Measurements from ENCODE around the gene EBLN2. TPM values are rescaled to one million over a fixed set of nuclear protein-coding genes. Genes with fewer than 3 reads are reported as not detected.

Gene EBLN2
- total RNA-seq, 1 experiment from 2014 or later, result 6.9 TPM

GRCh38 chr3:73086071-73086494 is 24.6 kb downstream of the EBLN2 start:
- Histone ChIP-seq H3K27me3 (replicated peaks; ENCODE audit: control insufficient read depth, insufficient read depth, low read length) (no peaks in the 10 kb centered on the region), H3K4me1 (no peaks in the 10 kb centered on the region), H3K9me3 (no peaks in the 10 kb centered on the region), H3K4me3 (ENCODE audit: low read depth, low read length) (no peak overlapping the region), H3K36me3 (ENCODE audit: control insufficient read depth, insufficient read depth, low read length) (no peaks in the 10 kb centered on the region)
- Mint-ChIP-seq H3K9me3 (ENCODE audit: unreplicated experiment) (no peaks in the 10 kb centered on the region), H3K4me1 (ENCODE audit: low read depth, unreplicated experiment) (no peaks in the 10 kb centered on the region), H3K27me3 (ENCODE audit: insufficient read depth, unreplicated experiment) (no peaks in the 10 kb centered on the region), H3K4me3 (ENCODE audit: unreplicated experiment) (no peak overlapping the region), H3K27ac (ENCODE audit: unreplicated experiment) (no peak overlapping the region), H3K36me3 (ENCODE audit: insufficient read depth, unreplicated experiment) (no peaks in the 10 kb centered on the region)
- BruUV-seq (replicated peaks), result no TSS peak
- TF ChIP-seq, protein P1, sequence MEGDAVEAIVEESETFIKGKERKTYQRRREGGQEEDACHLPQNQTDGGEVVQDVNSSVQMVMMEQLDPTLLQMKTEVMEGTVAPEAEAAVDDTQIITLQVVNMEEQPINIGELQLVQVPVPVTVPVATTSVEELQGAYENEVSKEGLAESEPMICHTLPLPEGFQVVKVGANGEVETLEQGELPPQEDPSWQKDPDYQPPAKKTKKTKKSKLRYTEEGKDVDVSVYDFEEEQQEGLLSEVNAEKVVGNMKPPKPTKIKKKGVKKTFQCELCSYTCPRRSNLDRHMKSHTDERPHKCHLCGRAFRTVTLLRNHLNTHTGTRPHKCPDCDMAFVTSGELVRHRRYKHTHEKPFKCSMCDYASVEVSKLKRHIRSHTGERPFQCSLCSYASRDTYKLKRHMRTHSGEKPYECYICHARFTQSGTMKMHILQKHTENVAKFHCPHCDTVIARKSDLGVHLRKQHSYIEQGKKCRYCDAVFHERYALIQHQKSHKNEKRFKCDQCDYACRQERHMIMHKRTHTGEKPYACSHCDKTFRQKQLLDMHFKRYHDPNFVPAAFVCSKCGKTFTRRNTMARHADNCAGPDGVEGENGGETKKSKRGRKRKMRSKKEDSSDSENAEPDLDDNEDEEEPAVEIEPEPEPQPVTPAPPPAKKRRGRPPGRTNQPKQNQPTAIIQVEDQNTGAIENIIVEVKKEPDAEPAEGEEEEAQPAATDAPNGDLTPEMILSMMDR (IDR thresholded peaks at IDR 0.05; ENCODE audit: insufficient read depth in 1 of 2, low read depth in 1 of 2, low read length in 1 of 2, severe bottlenecking in 1 of 2, unreplicated experiment in 1 of 2), result peak; percentile 79 to 85
- peak in 1 of 2 experiments; percentile 59 for DNase-seq
- CTCF ChIA-PET, result interaction anchor here (0.7 to 1.2 kb wide), 2 partner anchors 235 to 264 kb away, joined by 3 read pairs; no protein-coding TSS in a partner anchor
- intact Hi-C loops (cut with micrococcal nuclease; ENCODE audit: unreplicated experiment), result loop anchor here (1.0 to 5.0 kb wide), 4 partner anchors 148 to 1211 kb away; partner anchors contain the start of gene SHQ1
- POLR2A ChIA-PET, result no interaction called here

DNA sequence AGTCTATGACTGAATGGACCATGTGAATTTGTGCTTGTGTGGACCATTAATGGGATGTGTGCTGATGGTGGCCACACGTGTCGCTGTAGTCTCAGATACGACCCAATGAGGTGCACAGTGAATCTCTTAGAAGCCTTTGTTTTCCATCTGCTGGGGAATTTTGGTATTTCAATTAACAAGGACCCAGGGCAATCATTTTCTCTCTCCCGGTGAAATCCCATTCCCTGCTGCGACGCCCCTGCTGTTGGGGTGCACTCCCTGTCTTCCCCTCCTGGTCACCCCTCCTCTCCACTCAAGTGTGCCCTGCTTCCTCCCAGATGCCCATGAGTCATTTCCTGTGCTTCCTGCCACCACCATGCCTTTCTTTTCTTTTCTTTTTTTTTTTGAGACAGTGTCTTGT is 32.7 kb downstream of the EBLN2 start:
- no TSS peak for BruUV-seq (replicated peaks)
- H3K4me3 ChIP-seq (ENCODE audit: low read depth, low read length), result no peak overlapping the region
- no peaks in the 10 kb centered on the region for H3K36me3 Mint-ChIP-seq (ENCODE audit: insufficient read depth, unreplicated experiment)
- H3K27me3 ChIP-seq (replicated peaks; ENCODE audit: control insufficient read depth, insufficient read depth, low read length), result no peaks in the 10 kb centered on the region
- TF ChIP-seq, protein P1 (IDR thresholded peaks at IDR 0.05; ENCODE audit: insufficient read depth in 1 of 2, low read depth in 1 of 2, low read length in 1 of 2, severe bottlenecking in 1 of 2, unreplicated experiment in 1 of 2), result peak; percentile 44 to 47
- H3K9me3 Mint-ChIP-seq (ENCODE audit: unreplicated experiment), result no peaks in the 10 kb centered on the region
- H3K27ac Mint-ChIP-seq (ENCODE audit: unreplicated experiment), result no peak overlapping the region
- DNase-seq, result peak; percentile 32 to 46
- no peaks in the 10 kb centered on the region for H3K9me3 ChIP-seq
- H3K4me1 ChIP-seq, result no peaks in the 10 kb centered on the region
- no peak overlapping the region for H3K4me3 Mint-ChIP-seq (ENCODE audit: unreplicated experiment)
- POLR2A ChIA-PET, result no interaction called here
- intact Hi-C loops (cut with micrococcal nuclease; ENCODE audit: unreplicated experiment), result no loop called here
- peaks cover 6% of the 10 kb centered on the region for H3K4me1 Mint-ChIP-seq (ENCODE audit: low read depth, unreplicated experiment)
- H3K36me3 ChIP-seq (ENCODE audit: control insufficient read depth, insufficient read depth, low read length), result no peaks in the 10 kb centered on the region
- CTCF ChIA-PET, result no interaction called here
- H3K27me3 Mint-ChIP-seq (ENCODE audit: insufficient read depth, unreplicated experiment), result no peaks in the 10 kb centered on the region

DNA sequence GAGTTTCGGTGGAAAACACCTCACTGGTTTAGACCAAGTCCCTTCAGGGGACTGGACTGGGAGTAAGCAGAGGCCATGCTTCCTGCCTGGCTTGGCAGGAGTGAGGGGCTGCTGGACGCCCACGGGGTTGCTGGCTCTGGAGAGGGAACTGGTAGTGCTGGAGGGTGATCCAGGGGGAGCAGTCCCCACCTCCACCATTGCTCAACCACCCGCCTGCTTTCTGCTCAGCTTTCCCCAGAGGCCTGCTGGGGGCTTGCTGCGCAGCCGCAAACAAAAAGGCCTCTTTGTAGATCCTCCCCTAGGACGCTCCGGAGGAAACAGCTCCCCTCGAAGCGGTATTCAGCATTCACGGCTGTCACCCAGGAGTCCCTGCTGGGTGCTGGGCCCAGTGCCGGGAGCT is 33.5 kb downstream of the EBLN2 start:
- H3K4me1 ChIP-seq, result no peaks in the 10 kb centered on the region
- BruUV-seq (replicated peaks), result no TSS peak
- Mint-ChIP-seq H3K4me3 (ENCODE audit: unreplicated experiment) (no peak overlapping the region), H3K9me3 (ENCODE audit: unreplicated experiment) (no peaks in the 10 kb centered on the region), H3K4me1 (ENCODE audit: low read depth, unreplicated experiment) (peaks cover 6% of the 10 kb centered on the region), H3K36me3 (ENCODE audit: insufficient read depth, unreplicated experiment) (no peaks in the 10 kb centered on the region), H3K27me3 (ENCODE audit: insufficient read depth, unreplicated experiment) (no peaks in the 10 kb centered on the region), H3K27ac (ENCODE audit: unreplicated experiment) (no peak overlapping the region)
- intact Hi-C loops (cut with micrococcal nuclease; ENCODE audit: unreplicated experiment), result loop anchor here (1.0 kb wide), 1 partner anchor 87 kb away; no protein-coding TSS in a partner anchor
- no peak overlapping the region for H3K4me3 ChIP-seq (ENCODE audit: low read depth, low read length)
- TF ChIP-seq, protein P1 (IDR thresholded peaks at IDR 0.05; ENCODE audit: insufficient read depth in 1 of 2, low read depth in 1 of 2, low read length in 1 of 2, severe bottlenecking in 1 of 2, unreplicated experiment in 1 of 2), result no peak
- DNase-seq, result no peak
- H3K27me3 ChIP-seq (replicated peaks; ENCODE audit: control insufficient read depth, insufficient read depth, low read length), result no peaks in the 10 kb centered on the region
- H3K9me3 ChIP-seq, result no peaks in the 10 kb centered on the region
- CTCF ChIA-PET, result no interaction called here
- POLR2A ChIA-PET, result no interaction called here
- no peaks in the 10 kb centered on the region for H3K36me3 ChIP-seq (ENCODE audit: control insufficient read depth, insufficient read depth, low read length)

Measured in Caco-2 (cell line).